Adrenal gland (tissue), 5 donors: Measurements from ENCODE around the gene DLGAP1.

Source experiments
- CTCF ChIP-seq, 6 experiments: fragments of 450-650 bp in 4 of 6; fragments of 200-600 bp in 2 of 6; sonication (generic) in 1 of 6; IDR thresholded peaks; 1 replicate in 5 of 6; 2 replicates in 1 of 6; pipeline versions ENCODE4 v1.5.1 to v1.8.0; 2016 to 2021; ENCODE audit warnings: antibody characterized with exemption in 6 of 6, mild to moderate bottlenecking in 2 of 6, moderate library complexity in 1 of 6
- POLR2A ChIP-seq, 2 donors: fragments of 450-650 bp; IDR thresholded peaks; one replicate each; pipeline ENCODE4 v1.6.1; 2017; ENCODE audit warnings: antibody characterized with exemption in 2 of 2, mild to moderate bottlenecking in 2 of 2, moderate library complexity in 1 of 2
- donor health status: DM: no; HTN: no; CAD: no.

- TF ChIP-seq CTCF (IDR thresholded peaks at IDR 0.05) = no peak
- TF ChIP-seq POLR2A (IDR thresholded peaks at IDR 0.05) = peak in 1 of 2 donors; percentile 52
These were observed 857.4 kb downstream of the DLGAP1 start for GRCh38 chr18:3597409-3598357.
